HepG2 (cell line): ENCODE measurements around the gene LENG1. TPM values are rescaled to one million over a fixed set of nuclear protein-coding genes. Genes with fewer than 3 reads are reported as not detected.
A peak's percentile ranks its signal among the peaks of the same experiment; 100 is the strongest.

Experiments
- ARID4A ChIP-seq: sonication (generic); formaldehyde crosslinking; IDR thresholded peaks from 2 replicates; pipeline ENCODE4 v1.5.0; 2020; ENCODE audit warnings: mild to moderate bottlenecking, missing genetic modification reagents, borderline replicate concordance
- CHD2 ChIP-seq: IDR thresholded peaks from 2 replicates; pipeline ENCODE4 v1.6.1; 2011; ENCODE audit warnings: low read depth, low read length, improper control_type of control experiment
- CSRNP1 ChIP-seq: sonication (generic); formaldehyde crosslinking; IDR thresholded peaks from 2 replicates; pipeline ENCODE4 v1.8.1; 2023; ENCODE audit warnings: mild to moderate bottlenecking, missing genetic modification reagents
- DMTF1 ChIP-seq: sonication (generic); formaldehyde crosslinking; IDR thresholded peaks from 2 replicates; pipeline ENCODE4 v1.4.0; 2020; ENCODE audit warnings: mild to moderate bottlenecking, missing genetic modification reagents
- GATAD2A ChIP-seq: IDR thresholded peaks from 2 replicates; pipeline ENCODE4 v1.6.1; 2016
- NRL ChIP-seq: sonication (generic); formaldehyde crosslinking; IDR thresholded peaks from 2 replicates; pipeline ENCODE4 v1.5.0; 2020; ENCODE audit warnings: missing genetic modification reagents, mild to moderate bottlenecking, moderate library complexity, borderline replicate concordance
- SKI ChIP-seq: fragments of 450-650 bp; IDR thresholded peaks from one replicate; pipeline ENCODE4 v1.6.1; 2018; ENCODE audit warnings: mild to moderate bottlenecking; ENCODE audit not compliant: partially characterized antibody
- SMAD3 ChIP-seq: sonication (generic); formaldehyde crosslinking; IDR thresholded peaks from 2 replicates; pipeline ENCODE4 v1.4.0; 2020; ENCODE audit warnings: missing genetic modification reagents
- SNAPC4 ChIP-seq: sonication (generic); formaldehyde crosslinking; IDR thresholded peaks from 2 replicates; pipeline ENCODE4 v1.4.0; 2020; ENCODE audit warnings: mild to moderate bottlenecking, missing genetic modification reagents
- TIGD3 ChIP-seq: sonication (generic); formaldehyde crosslinking; IDR thresholded peaks from 2 replicates; pipeline ENCODE4 v1.5.1; 2020; ENCODE audit warnings: mild to moderate bottlenecking, missing genetic modification reagents, borderline replicate concordance
- ZNF619 ChIP-seq: sonication (generic); formaldehyde crosslinking; IDR thresholded peaks from 2 replicates; pipeline ENCODE4 v1.4.0; 2020; ENCODE audit warnings: mild to moderate bottlenecking, missing genetic modification reagents
- ZNF792 ChIP-seq: IDR thresholded peaks from 2 replicates; pipeline ENCODE4 v1.6.1; 2016
- polyA plus RNA-seq, 8 experiments: library from polyadenylated mRNA; depleted of rRNA in 3 of 8; stranded (reverse) in 7 of 8; unstranded in 1 of 8; fragments of >200 nt; fragmentation: Illumina TruSeq in 4 of 8; extraction: Trizol in 4 of 8; gene quantifications; 2 replicates each; pipeline versions ENCODE4 v1.2.1 to v1.2.3, GENCODE V29; 2011 to 2016; ENCODE audit warnings: low read depth in 4 of 8, missing spikeins in 1 of 8, mixed read lengths in 1 of 8; ENCODE audit not compliant: insufficient read depth in 1 of 8
- total RNA-seq, 5 experiments: library from RNA; depleted of rRNA; stranded (reverse); fragments of >200 nt; fragmentation: Illumina TruSeq; extraction: Trizol; gene quantifications; 2 replicates each; pipeline ENCODE4 v1.2.3, GENCODE V29; 2016; ENCODE audit warnings: low read depth in 1 of 5

The LENG1 gene
- total and polyA plus RNA-seq, 2 of the 13 experiments (the other 11 are each of a cell fraction or from before 2014, with no cell fraction given), result 1.8 to 3.8 TPM

- TF ChIP-seq TIGD3 (CRISPR knock-in tag), result no peak
- no peak for TF ChIP-seq CHD2
- 0 out of 2 replicates have a peak, but pooled peaks have one; percentile 11 for TF ChIP-seq DMTF1 (CRISPR knock-in tag)
- TF ChIP-seq SKI, result no peak
- peak; percentile 44; the same call in 1 of the 2 replicates for TF ChIP-seq ARID4A (CRISPR knock-in tag)
- TF ChIP-seq SNAPC4 (CRISPR knock-in tag), result no peak
- TF ChIP-seq ZNF619 (CRISPR knock-in tag), result no peak
- no peak for TF ChIP-seq NRL (CRISPR knock-in tag)
- peak; percentile 63; the same call in 1 of the 2 replicates for TF ChIP-seq ZNF792 (CRISPR knock-in tag)
- 0 out of 2 replicates have a peak, but pooled peaks have one; percentile 49 for TF ChIP-seq SMAD3 (CRISPR knock-in tag)
- 0 out of 2 replicates have a peak, but pooled peaks have one; percentile 12 for TF ChIP-seq CSRNP1 (CRISPR knock-in tag)
- TF ChIP-seq GATAD2A, result no peak
Measured at GRCh38 chr19:54136864-54137698, 22.4 kb downstream of the LENG1 start (continued).
